Measurements from ENCODE around the gene ANKRD11. TPM values are rescaled to one million over a fixed set of nuclear protein-coding genes. Genes with fewer than 3 reads are reported as not detected.

The ANKRD11 gene
- polyA plus RNA-seq, 3 donors: 3.2 to 62.4 (median 5.4) TPM

GRCh38 chr16:89241187-89242007 lies 249.0 kb downstream of the ANKRD11 start:
- Mint-ChIP-seq H3K27me3 (ENCODE audit: low read depth in 3 of 3) (peaks cover 17 to 20% (median 18%) of the 10 kb centered on the region in 3 donors), H3K4me1 (peaks cover 15% of the 10 kb centered on the region), H3K4me3 (peak overlapping the region; percentile 94 to 96), H3K36me3 (no peaks in the 10 kb centered on the region), H3K27ac (peak overlapping the region; percentile 95 to 99 (median 98)), H3K9me3 (peaks cover 0 to 3% (median 0%) of the 10 kb centered on the region in 7 donors)
- 9% methylated on average over 28 of the region's 39 CpGs for WGBS (ENCODE audit: insufficient coverage)
- H3K4me2 ChIP-seq (replicated peaks; ENCODE audit: extremely low read depth, low read length, poor library complexity, severe bottlenecking): peak overlapping the region; percentile 90
- peak overlapping the region; percentile 74 for H2AFZ ChIP-seq (ENCODE audit: insufficient read depth, low read depth, low read length, poor library complexity, severe bottlenecking)
- peaks cover 0 to 6% of the 10 kb centered on the region in 2 donors for H3K27me3 ChIP-seq (ENCODE audit: control insufficient read depth in 2 of 2, insufficient read depth in 2 of 2, low read length in 2 of 2)
- H3K4me3 ChIP-seq (replicated peaks in 1 of 3; ENCODE audit: low read depth in 2 of 3, low read length in 3 of 3): peak overlapping the region; percentile 59 to 80 (median 79)
- peaks cover 14 to 18% of the 10 kb centered on the region in 2 donors for H3K4me1 ChIP-seq (ENCODE audit: control insufficient read depth in 1 of 2, insufficient read depth in 2 of 2, low read length in 2 of 2)
- intact Hi-C loops (cut with micrococcal nuclease): loop anchor here in 1 of 2 donors (2.0 kb wide), 1 partner anchor 47 kb away; no protein-coding TSS in a partner anchor
- H4K20me1 ChIP-seq (ENCODE audit: insufficient read depth, low read length): no peaks in the 10 kb centered on the region
- peaks cover 0 to 2% of the 10 kb centered on the region in 2 donors for H3K9me3 ChIP-seq (replicated peaks in 1 of 2; ENCODE audit: control insufficient read depth in 1 of 2, insufficient read depth in 1 of 2, low read length in 2 of 2)
- peak overlapping the region; percentile 91 to 97 for H3K27ac ChIP-seq (ENCODE audit: low read depth in 1 of 2, low read length in 2 of 2)
- no peaks in the 10 kb centered on the region for H3K79me2 ChIP-seq (ENCODE audit: insufficient read depth, low read length)
- H3K9ac ChIP-seq (ENCODE audit: insufficient read depth, low read length, poor library complexity, severe bottlenecking): peak overlapping the region; percentile 83
- TF ChIP-seq CTCF (IDR thresholded peaks at IDR 0.05): no peak
- DNase-seq: peak; percentile 81 to 92 (median 88)
- no peaks in the 10 kb centered on the region for H3K36me3 ChIP-seq (replicated peaks in 1 of 2; ENCODE audit: control insufficient read depth in 1 of 2, insufficient read depth in 2 of 2, low read length in 2 of 2)

GRCh38 chr16:89237733-89238132 lies 252.6 kb downstream of the ANKRD11 start:
- Histone ChIP-seq H4K20me1 (ENCODE audit: insufficient read depth, low read length) (no peaks in the 10 kb centered on the region), H2AFZ (ENCODE audit: insufficient read depth, low read depth, low read length, poor library complexity, severe bottlenecking) (no peak overlapping the region), H3K4me1 (ENCODE audit: control insufficient read depth in 1 of 2, insufficient read depth in 2 of 2, low read length in 2 of 2) (peaks cover 24 to 34% of the 10 kb centered on the region in 2 donors), H3K4me3 (replicated peaks in 1 of 3; ENCODE audit: low read depth in 2 of 3, low read length in 3 of 3) (no peak overlapping the region), H3K79me2 (ENCODE audit: insufficient read depth, low read length) (peaks cover 3% of the 10 kb centered on the region), H3K27ac (ENCODE audit: low read depth in 1 of 2, low read length in 2 of 2) (no peak overlapping the region), H3K4me2 (replicated peaks; ENCODE audit: extremely low read depth, low read length, poor library complexity, severe bottlenecking) (no peak overlapping the region), H3K36me3 (replicated peaks in 1 of 2; ENCODE audit: control insufficient read depth in 1 of 2, insufficient read depth in 2 of 2, low read length in 2 of 2) (peaks cover 0 to 2% of the 10 kb centered on the region in 2 donors), H3K9ac (ENCODE audit: insufficient read depth, low read length, poor library complexity, severe bottlenecking) (no peak overlapping the region), H3K27me3 (ENCODE audit: control insufficient read depth in 2 of 2, insufficient read depth in 2 of 2, low read length in 2 of 2) (no peaks in the 10 kb centered on the region), H3K9me3 (replicated peaks in 1 of 2; ENCODE audit: control insufficient read depth in 1 of 2, insufficient read depth in 1 of 2, low read length in 2 of 2) (no peaks in the 10 kb centered on the region)
- H3K27me3 Mint-ChIP-seq (ENCODE audit: low read depth in 3 of 3): peaks cover 0 to 5% (median 3%) of the 10 kb centered on the region in 3 donors
- no peak for DNase-seq
- H3K9me3 Mint-ChIP-seq: peaks cover 0 to 4% (median 2%) of the 10 kb centered on the region in 7 donors
- WGBS (ENCODE audit: insufficient coverage): no CpG with 5 or more reads among the region's 3 CpGs
- H3K4me1 Mint-ChIP-seq: peaks cover 26% of the 10 kb centered on the region
- H3K27ac Mint-ChIP-seq: no peak overlapping the region
- intact Hi-C loops (cut with micrococcal nuclease): no loop called here
- H3K4me3 Mint-ChIP-seq: no peak overlapping the region
- H3K36me3 Mint-ChIP-seq: peaks cover 6 to 12% of the 10 kb centered on the region in 2 donors
- TF ChIP-seq CTCF (IDR thresholded peaks at IDR 0.05): no peak

Measured in CD14-positive monocyte (primary cell).